NCI-H82 treated with DMSO at 0.1 percent for 48 hours (cell line): ENCODE results near the gene RIT1.
A peak's percentile ranks its signal among the peaks of the same experiment; 100 is the strongest.

Experiments used
- DNase-seq: peaks from one replicate; lab custom pipeline; 2025; ENCODE audit not compliant: unreplicated experiment; lab: John Stamatoyannopoulos, UW

RIT1 gene, protein sequence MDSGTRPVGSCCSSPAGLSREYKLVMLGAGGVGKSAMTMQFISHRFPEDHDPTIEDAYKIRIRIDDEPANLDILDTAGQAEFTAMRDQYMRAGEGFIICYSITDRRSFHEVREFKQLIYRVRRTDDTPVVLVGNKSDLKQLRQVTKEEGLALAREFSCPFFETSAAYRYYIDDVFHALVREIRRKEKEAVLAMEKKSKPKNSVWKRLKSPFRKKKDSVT

DNA sequence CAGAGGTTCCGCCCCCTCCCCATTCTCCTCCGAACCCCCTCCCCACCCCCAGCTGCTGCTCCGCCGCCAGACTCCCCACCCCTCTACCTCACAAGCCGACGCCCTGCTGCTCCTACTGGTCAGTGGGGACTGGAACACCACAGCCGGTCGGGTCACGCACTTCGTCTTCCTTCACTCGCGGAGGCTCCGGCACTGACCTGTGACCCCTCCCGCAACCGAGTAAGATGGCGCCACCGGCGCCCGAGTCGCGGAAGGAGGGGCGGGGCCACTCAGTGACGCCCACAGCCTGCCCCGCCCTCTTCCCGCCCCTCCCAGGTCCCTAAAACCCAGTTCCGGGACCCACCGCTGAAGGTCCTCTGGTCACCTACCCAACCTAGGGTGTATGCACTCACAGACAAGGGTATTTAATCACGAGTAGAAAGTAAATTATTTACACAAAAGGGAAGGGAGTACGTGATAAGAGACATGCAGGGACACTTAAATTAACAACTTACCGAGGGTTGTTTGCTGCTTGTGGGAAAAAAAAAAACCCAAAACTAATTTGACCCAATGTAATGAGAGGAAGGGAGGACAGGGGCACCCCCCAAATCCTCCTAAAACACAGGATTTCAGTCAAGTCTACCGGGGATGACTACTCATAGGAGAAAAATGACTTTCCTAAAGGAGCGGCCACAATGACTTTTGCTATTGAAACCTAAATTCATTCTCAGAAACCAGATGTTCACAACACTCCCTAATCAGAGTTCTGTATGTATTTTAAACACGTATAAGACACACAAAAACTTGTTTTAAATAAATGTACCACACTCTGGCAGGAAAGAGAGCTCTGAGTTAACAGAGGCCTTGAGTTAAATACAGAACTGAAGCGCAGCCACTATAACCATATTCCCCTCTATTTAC, at the start of gene RIT1:
TSS of gene RIT1 (minus strand) at position 194 of the 900 bp plus-strand sequence. CDS start 588 bp downstream, outside the sequence.
- DNase-seq = peak; percentile 50

DNA sequence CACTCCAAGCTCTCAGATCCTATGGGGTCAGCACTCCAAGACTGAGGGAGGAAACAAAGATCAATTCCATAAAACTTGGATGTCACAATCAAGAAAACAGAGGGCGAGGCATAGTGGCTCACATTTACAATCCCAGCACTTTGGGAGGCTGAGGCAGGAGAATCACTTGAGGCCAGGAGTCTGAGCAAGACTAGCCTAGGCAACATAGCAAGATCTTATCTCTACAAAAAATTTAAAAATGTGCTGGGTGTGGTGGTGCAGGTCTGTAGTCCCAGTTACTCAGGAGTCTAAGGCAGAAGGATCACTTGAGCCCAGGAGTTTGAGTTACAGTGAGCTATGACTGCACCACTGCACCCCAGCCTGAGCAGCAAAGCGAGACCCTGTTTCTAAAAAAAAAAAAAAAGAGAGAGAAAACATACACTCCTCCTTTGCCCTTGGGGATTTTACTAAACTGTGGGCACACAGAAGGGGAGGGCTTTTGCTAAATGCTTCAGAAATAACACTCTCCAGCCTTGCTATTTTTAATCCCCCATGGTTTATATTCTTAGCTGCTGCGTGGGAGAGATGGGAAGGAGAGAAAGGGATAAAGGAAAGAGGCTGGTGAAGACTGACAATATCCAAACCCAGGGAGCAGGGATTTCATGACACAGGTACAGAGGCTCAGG, 49.1 kb upstream of the RIT1 start:
- no peak for DNase-seq

DNA sequence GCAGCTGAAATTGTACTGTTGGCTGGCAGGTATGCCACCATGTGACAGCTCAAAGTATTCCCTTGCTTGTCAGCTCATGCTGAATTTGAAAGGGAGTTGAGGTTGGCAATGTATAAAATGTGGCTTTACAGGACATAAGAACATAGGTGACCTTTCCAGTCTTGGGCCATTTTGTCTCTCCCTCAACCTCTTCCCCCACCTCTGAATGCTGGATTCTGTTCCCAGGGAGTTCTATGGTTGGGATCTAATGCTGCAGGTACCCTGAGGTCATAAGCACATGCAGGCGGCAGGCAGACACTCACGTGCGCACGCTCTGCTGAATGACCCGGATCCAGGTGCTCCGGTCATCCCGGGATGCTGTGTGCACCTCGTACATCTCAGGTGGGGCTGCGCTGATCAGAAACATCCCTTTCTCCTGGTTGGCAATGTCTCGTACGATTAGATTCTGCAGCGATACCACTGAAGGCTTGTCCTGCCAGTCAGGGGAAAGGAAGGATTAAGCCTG, 46.3 kb upstream of the RIT1 start:
- DNase-seq = no peak

DNA sequence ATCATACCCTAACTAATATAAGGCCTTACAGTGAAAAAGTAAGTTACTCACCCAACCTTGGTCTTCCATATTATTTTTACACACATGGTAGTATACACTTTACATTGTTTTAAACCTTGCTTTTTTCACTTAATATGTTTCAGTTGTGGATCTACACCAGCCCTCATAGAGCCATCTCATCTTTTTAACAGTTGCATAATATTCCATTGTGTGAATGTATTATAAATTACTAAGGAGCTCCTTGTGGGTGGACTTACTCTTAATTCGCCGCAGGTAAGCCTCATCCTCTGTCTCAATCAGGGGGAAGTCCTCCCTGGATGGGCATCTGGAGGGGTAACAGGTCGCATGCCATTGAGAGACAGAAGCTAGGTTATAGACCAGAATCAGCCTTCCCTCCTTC, 43.5 kb upstream of the RIT1 start:
- no peak for DNase-seq

DNA sequence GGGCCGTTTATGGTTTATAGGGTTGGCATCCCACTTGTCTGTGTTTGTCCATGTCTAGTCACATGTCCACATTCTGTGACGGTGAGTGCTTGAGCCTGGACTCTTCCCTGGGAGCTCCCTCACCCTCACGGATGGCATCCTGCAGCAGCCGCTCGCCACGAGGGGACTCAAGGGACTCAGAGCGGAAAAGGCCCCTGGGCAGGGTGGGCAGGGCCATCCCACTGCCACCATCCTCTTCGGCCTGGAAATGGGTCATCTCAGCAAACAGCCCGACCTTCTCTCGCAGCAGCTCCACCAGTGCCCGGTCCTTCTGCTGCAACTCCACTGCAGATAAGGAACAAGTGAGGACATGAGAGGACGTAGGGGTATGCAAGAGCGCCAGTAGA, 41.3 kb upstream of the RIT1 start:
- no peak for DNase-seq

DNA sequence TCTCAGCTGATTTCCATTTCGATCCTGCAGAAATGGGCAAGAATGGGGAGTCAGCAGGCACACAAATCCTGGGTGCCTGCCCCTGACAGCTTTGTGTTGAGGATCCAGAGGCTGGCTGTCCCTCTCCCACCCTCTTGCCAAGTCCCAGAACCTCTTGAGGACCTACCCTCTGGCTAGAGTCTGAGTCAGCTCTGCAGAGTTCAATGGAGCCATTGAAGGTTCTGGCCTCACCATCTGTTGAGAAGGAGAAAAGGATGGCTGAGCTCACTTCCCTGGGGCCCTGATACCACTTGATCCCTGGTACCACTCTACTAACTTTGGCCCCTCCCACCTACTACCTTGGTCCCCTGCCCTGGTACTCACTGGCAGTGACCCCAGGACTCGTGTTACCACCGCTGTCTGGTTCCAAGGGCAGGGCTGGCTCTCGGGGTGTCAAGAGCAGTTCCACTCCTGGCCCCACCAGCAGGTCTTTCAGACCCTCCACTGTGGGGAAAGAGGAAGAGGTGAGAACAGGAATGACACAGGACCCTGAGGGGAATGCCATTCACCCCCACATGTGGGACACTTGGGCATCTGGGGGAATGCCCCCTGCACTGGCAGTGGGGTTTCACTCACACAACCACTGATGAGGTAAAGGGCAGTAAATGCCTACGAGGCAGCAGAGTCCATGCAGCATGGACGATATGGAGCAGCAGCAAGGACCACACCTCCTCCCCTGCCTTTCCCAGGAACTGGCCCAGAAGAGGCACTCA, 40.8 kb upstream of the RIT1 start:
- no peak for DNase-seq

DNA sequence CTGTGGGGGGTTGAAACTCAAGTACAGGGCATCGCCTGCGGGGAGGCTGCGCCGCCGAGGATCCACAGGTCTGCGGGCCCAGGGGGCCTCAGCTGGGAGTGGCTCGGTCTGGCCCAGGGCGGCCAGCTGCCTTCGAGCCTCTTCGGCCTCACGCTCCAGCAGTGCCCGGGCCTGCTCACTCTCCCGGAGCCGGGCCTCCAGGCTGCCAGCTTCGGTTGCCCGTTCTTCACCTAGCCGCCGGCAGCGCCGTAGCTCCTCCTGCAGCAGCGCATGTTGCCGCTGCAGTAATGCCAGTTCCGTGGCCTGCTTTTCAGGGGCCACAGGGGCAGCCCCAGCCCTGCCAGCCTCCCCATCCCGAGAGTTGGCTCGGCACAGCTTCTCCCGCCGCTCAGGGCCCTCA, 39.7 kb upstream of the RIT1 start:
- DNase-seq = no peak

DNA sequence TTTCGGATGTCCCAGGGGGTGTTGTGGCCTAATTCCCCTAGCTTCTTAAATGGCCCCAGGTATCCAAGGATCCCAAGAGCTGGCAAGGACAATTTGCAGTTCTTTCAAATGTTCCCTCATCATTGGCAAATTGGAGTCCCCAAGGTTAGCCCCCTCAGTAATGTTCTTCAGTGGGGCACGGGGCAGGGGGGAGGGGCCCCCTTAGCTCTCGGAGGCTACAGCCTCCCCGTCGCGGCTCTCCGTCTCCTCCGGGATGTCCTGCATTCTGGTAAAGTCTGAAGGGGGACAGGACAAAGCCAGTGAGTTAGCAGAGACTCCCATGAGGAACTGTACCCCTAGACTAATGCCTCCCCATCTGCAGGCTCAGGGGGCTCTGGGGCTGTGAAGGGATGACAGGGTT, 36.6 kb upstream of the RIT1 start:
- DNase-seq = no peak

DNA sequence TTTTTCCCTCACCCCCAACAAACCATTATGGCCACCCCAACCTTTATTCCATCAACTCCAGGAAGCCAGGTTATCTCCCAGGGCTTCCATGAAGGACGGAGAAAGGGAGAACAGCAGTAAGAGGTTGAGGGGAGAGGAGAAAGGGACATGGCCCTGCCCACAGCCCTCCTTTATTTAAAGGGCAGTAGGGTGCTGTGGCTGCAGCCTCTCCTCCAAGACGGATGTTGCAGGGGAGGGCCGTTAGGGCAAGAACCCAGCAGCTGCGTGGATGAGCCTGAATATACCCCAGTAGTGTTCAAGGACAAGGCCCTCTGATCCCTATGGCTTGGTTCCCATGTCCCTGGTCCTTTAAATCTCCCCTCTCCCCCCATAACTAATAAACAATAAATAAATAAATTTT, 36.1 kb upstream of the RIT1 start:
- DNase-seq = no peak

DNA sequence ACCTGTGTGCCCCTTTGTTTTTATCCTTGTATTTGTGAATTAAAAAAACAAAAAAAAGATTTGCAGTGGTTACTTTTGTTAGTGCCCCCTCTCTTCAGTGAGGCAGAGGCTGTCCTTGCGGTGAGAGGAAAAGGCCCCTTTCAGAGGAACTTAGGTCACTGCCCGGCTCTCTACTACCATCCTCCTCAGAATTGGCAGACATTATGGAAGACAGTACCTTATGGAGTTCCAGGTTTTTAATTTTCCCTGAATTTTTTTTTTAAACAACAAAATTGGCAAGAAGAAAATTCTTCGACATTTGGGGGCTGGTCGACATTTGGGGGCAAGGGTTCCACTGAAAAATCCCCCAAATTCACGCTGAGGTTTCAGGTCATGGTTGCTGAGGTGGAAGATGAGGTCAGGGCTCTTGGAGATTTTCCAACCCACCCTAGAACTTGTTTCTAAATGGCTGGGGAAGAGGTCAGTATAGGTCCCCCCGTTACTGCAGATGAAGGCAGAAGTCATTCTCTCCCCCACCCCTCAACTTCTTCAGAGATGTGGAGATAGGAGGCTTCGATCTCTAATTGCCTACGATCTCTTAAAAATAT, 35.6 kb upstream of the RIT1 start:
- DNase-seq = no peak

DNA sequence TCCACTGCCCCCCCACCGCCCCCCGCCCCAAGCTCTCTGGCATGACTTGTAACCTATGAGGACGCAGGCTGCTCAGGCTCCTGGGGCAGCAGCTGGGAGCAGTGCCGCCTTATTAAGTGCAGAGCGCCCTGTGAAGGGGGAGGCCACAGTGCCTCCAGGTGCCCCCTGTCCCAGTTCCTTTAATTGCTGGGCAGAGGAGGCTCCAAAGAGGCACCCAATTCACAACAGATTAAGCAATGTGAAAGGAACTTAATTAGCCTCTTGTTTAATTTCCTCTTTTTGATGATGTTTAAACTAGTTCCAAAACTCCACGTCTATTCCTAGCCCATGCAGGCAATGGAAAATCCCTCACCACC, 33.3 kb upstream of the RIT1 start:
- no peak for DNase-seq

DNA sequence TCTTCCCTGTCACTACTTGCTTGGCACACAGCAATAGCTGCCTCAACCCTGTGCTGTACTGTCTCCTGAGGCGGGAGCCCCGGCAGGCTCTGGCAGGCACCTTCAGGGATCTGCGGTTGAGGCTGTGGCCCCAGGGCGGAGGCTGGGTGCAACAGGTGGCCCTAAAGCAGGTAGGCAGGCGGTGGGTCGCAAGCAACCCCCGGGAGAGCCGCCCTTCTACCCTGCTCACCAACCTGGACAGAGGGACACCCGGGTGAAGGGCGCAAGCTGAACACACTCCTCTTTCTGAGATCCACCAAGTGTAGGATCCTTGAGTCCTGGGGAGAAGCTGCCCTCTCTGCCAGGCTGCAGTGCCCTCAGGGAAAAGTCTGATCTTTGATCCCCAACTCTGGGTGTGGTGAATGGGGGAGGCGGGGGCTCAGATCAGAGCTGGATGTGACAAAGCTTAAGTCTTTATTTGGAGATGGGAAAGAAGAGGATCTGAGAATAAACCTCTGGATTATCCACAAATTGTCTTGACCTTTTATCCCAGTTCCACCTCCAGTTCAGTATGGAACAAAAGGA, 31.5 kb upstream of the RIT1 start:
- no peak for DNase-seq

DNA sequence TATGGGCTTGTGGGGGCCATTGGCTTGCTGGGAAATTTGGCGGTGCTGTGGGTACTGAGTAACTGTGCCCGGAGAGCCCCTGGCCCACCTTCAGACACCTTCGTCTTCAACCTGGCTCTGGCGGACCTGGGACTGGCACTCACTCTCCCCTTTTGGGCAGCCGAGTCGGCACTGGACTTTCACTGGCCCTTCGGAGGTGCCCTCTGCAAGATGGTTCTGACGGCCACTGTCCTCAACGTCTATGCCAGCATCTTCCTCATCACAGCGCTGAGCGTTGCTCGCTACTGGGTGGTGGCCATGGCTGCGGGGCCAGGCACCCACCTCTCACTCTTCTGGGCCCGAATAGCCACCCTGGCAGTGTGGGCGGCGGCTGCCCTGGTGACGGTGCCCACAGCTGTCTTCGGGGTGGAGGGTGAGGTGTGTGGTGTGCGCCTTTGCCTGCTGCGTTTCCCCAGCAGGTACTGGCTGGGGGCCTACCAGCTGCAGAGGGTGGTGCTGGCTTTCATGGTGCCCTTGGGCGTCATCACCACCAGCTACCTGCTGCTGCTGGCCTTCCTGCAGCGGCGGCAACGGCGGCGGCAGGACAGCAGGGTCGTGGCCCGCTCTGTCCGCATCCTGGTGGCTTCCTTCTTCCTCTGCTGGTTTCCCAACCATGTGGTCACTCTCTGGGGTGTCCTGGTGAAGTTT, 30.8 kb upstream of the RIT1 start:
- no peak for DNase-seq

DNA sequence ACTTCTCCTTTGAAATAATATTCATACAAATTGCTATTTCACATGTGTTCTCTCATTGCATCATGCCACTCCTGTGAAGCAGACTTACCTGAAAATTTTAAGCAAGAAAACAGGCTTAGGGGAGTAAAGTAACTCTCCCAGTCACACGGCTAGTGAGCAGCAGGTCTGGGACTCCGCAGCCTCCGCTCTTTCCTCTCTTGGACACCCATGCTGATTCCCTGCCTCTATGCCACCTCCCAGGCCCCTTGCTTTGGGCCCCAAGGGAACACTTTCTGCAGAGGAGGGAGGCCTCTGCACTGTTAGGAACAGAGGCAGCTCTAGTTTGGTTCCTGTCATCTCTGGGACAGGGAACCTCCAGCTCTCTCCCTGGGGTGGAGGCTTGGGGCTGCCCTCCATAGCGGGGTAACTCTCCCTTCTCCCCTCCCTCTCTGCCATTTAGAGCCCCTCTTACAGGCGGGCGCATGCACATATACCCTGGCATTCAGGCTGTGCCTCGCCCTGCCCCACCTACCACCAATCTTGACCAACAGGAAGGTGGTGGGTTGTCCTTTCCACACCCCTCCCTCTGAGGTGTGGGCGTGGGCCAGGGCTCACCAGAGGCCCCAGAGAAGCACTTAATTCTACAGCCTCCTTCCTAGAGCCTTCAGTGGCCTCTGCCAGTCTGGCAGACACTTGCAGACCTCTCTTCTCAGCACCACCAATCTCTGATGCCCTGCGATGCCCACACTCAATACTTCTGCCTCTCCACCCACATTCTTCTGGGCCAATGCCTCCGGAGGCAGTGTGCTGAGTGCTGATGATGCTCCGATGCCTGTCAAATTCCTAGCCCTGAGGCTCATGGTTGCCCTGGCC, 30.1 kb upstream of the RIT1 start, which contains the start of gene RXFP4:
TSS of gene RXFP4 (plus strand) at position 646 of the 852 bp plus-strand sequence. CDS start at position 718, 72 bp downstream.
- DNase-seq = no peak

DNA sequence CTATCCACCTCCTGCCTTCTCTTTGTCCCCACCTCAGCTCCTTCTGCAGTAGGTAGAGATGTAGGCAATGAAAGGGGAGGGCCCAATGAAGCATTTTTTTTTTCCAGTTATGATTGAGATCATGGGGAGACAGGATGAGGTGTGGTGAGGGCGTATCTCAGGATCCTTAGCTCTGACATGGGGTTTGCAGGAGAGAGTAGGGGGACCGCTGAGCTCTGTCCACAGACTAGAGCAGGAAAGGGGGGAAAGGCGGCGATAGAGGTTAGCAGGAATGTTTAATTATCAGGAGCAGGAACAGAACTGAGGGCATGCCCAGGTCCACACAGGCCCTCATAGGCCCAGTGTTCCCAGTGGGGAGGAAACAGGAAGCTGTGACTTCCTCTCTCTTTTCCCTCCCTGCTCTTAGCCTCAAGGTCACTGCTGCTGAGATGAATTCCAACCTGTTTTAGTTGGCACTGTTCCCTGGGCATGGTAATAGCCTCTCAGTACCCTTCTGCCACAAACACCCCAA, 29.4 kb upstream of the RIT1 start:
- no peak for DNase-seq

DNA sequence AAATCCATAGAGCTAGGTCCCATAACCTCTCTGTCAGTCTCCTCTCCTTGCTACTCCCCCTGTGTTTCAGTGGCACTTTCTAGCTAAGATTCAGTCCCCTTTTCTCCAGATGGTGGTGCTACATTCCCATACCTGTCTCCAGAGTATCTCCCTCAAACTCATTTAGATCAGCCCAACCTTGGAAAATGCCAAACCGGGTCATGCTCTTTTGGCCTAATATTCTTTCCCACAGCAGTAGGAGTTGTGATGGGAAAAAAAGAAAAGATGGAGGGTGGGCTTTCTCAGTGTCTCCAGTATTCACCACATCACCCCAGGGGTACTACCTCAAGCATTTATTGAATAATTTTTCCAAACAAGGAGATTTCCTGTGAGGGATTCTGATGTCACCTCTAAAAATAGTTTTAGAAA, 27.1 kb upstream of the RIT1 start:
- DNase-seq = peak; percentile 64

DNA sequence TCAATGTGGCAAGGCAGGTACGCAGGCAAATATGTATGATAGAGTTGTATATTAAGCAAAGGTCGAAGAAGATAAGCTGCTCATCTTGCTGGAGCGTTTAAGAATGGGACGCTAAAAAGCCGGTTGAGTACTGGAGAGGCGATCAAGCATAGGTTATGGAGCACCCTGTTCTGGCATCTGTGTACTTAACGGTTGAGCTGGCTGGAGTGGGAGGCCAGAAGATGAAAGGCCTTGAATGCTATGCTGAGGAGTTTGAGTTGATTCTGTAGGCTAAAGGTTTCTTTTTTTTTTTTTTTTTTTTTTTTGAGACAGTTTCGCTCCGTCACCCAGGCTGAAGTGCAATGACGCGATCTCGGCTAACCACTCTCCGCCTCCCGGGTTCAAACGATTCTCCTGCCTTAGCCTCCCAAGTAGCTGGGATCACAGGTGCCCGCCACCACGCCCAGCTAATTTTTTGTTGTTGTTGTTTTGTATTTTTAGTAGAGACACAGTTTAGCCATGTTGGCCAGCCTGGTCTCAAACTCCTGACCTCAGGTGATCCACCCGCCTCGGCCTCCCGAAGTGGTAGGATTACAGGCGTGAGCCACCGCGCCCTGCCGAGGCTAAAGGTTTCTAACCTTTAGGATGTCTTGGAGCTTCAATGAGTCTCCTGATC, 23.9 kb upstream of the RIT1 start:
- DNase-seq = no peak
